ENCODE results near the gene HES4. TPM values are rescaled to one million over a fixed set of nuclear protein-coding genes. Genes with fewer than 3 reads are reported as not detected.
"Not testable (repeated sequence)": the region's sequence is repeated elsewhere in the genome, so short reads cannot be mapped to it uniquely, and the experiment has no call there.

The HES4 gene
- total and polyA plus RNA-seq, 8 donors, result 4.0 to 212 (median 29.3) TPM; not detected in 1

- no peak overlapping the region for H3K4me3 ChIP-seq
- no peak for DNase-seq
- peaks cover 0 to 2% (median 0%) of the 10 kb centered on the region in 3 donors for H3K27me3 ChIP-seq
- H3K27ac ChIP-seq, result no peak overlapping the region
- 76 to 82% (median 79%) methylated on average over 14 of the region's 14 CpGs for WGBS, 5 donors
- peaks cover 9 to 33% (median 20%) of the 10 kb centered on the region in 4 donors for H3K4me1 ChIP-seq
- TF ChIP-seq EP300 (IDR thresholded peaks at IDR 0.05) (no peak), POLR2AphosphoS5 (IDR thresholded peaks at IDR 0.05) (no peak), POLR2A (IDR thresholded peaks at IDR 0.05) (no peak), CTCF (IDR thresholded peaks at IDR 0.05) (no peak)
- no peaks in the 10 kb centered on the region for H3K36me3 ChIP-seq
- H3K9me3 ChIP-seq, result no peaks in the 10 kb centered on the region
- intact Hi-C loops (cut with DNase I; ENCODE audit: low total_unique reads), result no loop called here
These were observed 11.6 kb upstream of the HES4 start for GRCh38 chr1:1011396-1011949.

- intact Hi-C loops (cut with DNase I; ENCODE audit: low total_unique reads); H3K36me3 ChIP-seq; DNase-seq; H3K9me3 ChIP-seq; H3K4me3 ChIP-seq; H3K27ac ChIP-seq: not testable (repeated sequence)
- WGBS, 5 donors, result 88 to 94% (median 92%) methylated on average over 8 of the region's 8 CpGs
- H3K27me3 ChIP-seq, result peaks cover 0 to 16% (median 0%) of the 10 kb centered on the region in 3 donors
- peaks cover 20 to 42% (median 32%) of the 10 kb centered on the region in 4 donors for H3K4me1 ChIP-seq
These were observed 10.2 kb upstream of the HES4 start for GRCh38 chr1:1010131-1010530.

- DNase-seq, result peak; percentile 57 to 76
- TF ChIP-seq POLR2A (IDR thresholded peaks at IDR 0.05), result no peak
- TF ChIP-seq POLR2AphosphoS5 (IDR thresholded peaks at IDR 0.05), result no peak
- TF ChIP-seq EP300 (IDR thresholded peaks at IDR 0.05), result no peak
- TF ChIP-seq CTCF (IDR thresholded peaks at IDR 0.05), result no peak
- peaks cover 21 to 32% (median 28%) of the 10 kb centered on the region in 4 donors for H3K4me1 ChIP-seq
- no peak overlapping the region for H3K4me3 ChIP-seq
- no peaks in the 10 kb centered on the region for H3K9me3 ChIP-seq
- WGBS, 5 donors, result 69 to 71% (median 70%) methylated on average over 23 to 37 of the region's 37 CpGs
- intact Hi-C loops (cut with DNase I; ENCODE audit: low total_unique reads), result no loop called here
- H3K36me3 ChIP-seq, result no peaks in the 10 kb centered on the region
- peaks cover 0 to 47% (median 2%) of the 10 kb centered on the region in 3 donors for H3K27me3 ChIP-seq
- H3K27ac ChIP-seq, result no peak overlapping the region
These were observed 6.6 kb upstream of the HES4 start for GRCh38 chr1:1006305-1007159.

- Histone ChIP-seq H3K4me1 (peaks cover 28 to 39% (median 35%) of the 10 kb centered on the region in 4 donors), H3K9me3 (no peaks in the 10 kb centered on the region), H3K27ac (peak overlapping the region in 1 of 5 donors; percentile 59), H3K27me3 (peaks cover 0 to 54% (median 9%) of the 10 kb centered on the region in 3 donors), H3K4me3 (no peak overlapping the region), H3K36me3 (no peaks in the 10 kb centered on the region)
- peak in 1 of 2 donors; percentile 21 for DNase-seq
- no peak for TF ChIP-seq POLR2AphosphoS5 (IDR thresholded peaks at IDR 0.05)
- no peak for TF ChIP-seq CTCF (IDR thresholded peaks at IDR 0.05)
- TF ChIP-seq EP300 (IDR thresholded peaks at IDR 0.05), result no peak
- no peak for TF ChIP-seq POLR2A (IDR thresholded peaks at IDR 0.05)
- intact Hi-C loops (cut with DNase I; ENCODE audit: low total_unique reads), result no loop called here
- 51 to 81% (median 58%) methylated on average over 7 to 23 of the region's 23 CpGs for WGBS, 5 donors
These were observed 5.9 kb upstream of the HES4 start for GRCh38 chr1:1005774-1006304.

All from stomach (tissue), 9 donors.